ENCODE data around the gene CCNY.

CCNY gene

GRCh38 chr10:35409094-35409582 is 72.8 kb downstream of the CCNY start:
- no peak for TF ChIP-seq CTCF (IDR thresholded peaks at IDR 0.05; ENCODE audit: control insufficient read depth, extremely low read depth, insufficient read depth)
- DNase-seq (ENCODE audit: low read depth), result no peak
- no peak overlapping the region for H3K4me3 ChIP-seq (ENCODE audit: low read depth, low read length)

- DNase-seq (ENCODE audit: low read depth), result no peak
- TF ChIP-seq CTCF (IDR thresholded peaks at IDR 0.05; ENCODE audit: control insufficient read depth, extremely low read depth, insufficient read depth), result no peak
- H3K4me3 ChIP-seq (ENCODE audit: low read depth, low read length), result no peak overlapping the region
Observed at GRCh38 chr10:35409808-35410207, 73.5 kb downstream of the CCNY start.

- no peak for DNase-seq (ENCODE audit: low read depth)
- H3K4me3 ChIP-seq (ENCODE audit: low read depth, low read length), result no peak overlapping the region
- no peak for TF ChIP-seq CTCF (IDR thresholded peaks at IDR 0.05; ENCODE audit: control insufficient read depth, extremely low read depth, insufficient read depth)
Observed at GRCh38 chr10:35412003-35412723, 75.9 kb downstream of the CCNY start.

GRCh38 chr10:35412900-35413491 is 76.7 kb downstream of the CCNY start:
- DNase-seq (ENCODE audit: low read depth), result no peak
- H3K4me3 ChIP-seq (ENCODE audit: low read depth, low read length), result no peak overlapping the region
- TF ChIP-seq CTCF (IDR thresholded peaks at IDR 0.05; ENCODE audit: control insufficient read depth, extremely low read depth, insufficient read depth), result no peak

GRCh38 chr10:35413985-35414861 is 77.9 kb downstream of the CCNY start:
- no peak for DNase-seq (ENCODE audit: low read depth)

GRCh38 chr10:35415505-35415904 is 79.2 kb downstream of the CCNY start:
- no peak overlapping the region for H3K4me3 ChIP-seq (ENCODE audit: low read depth, low read length)
- DNase-seq (ENCODE audit: low read depth), result no peak
- no peak for TF ChIP-seq CTCF (IDR thresholded peaks at IDR 0.05; ENCODE audit: control insufficient read depth, extremely low read depth, insufficient read depth)

More at GRCh38 chr10:35413985-35414861, 77.9 kb downstream of the CCNY start:
- no peak for TF ChIP-seq CTCF (IDR thresholded peaks at IDR 0.05; ENCODE audit: control insufficient read depth, extremely low read depth, insufficient read depth)
- H3K4me3 ChIP-seq (ENCODE audit: low read depth, low read length), result no peak overlapping the region

Data from LNCaP clone FGC (cell line).